GM21423 (cell line): Measurements from ENCODE around the gene CRYBA4.
"Not testable (repeated sequence)": the region's sequence is repeated elsewhere in the genome, so short reads cannot be mapped to it uniquely, and the experiment has no call there.

Source experiments
- ATAC-seq: cut with Tn5 transposase; IDR thresholded peaks from one replicate; pipeline ENCODE4 v1.9.1; 2021; ENCODE audit warnings: mild to moderate bottlenecking, moderate library complexity; ENCODE audit not compliant: unreplicated experiment

The CRYBA4 gene

DNA sequence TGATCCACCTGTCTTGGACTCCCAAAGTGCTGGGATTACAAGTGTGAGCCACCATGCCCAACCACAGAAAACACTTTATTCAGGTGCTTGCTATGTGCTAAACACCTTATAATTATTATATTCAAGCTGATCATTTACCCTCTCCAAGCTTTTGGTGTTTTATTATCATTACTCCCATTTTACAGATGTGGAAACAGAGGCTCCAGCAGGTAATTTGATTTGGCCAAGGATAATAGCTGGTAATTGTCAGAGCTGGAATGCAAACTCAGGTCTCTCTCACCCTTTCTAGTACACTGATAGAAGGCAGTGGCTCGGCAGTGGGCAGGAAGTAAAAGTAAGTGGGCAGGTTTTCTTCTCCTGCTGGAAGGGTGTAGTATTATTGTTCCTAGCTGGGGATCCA, 28.0 kb upstream of the CRYBA4 start:
- ATAC-seq = no peak

DNA sequence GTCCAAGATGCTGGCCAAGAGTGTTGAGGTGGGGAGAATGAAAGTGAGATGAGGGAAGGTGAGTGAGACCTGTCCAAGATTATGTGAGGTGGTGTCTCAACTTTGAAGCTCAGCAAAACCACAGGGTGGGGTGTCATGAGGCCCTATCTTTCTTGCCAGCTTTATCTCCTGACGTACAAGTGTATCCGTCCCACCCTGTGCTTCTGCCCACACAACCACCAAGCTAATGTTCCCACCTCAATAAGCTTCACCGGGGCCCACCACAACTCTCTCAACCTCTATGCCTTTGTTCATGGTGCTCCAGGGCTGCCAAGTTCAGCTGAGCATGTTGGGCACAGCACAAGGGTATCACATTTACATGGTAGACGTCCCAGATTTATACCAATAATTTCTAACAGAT, 24.7 kb upstream of the CRYBA4 start:
- no peak for ATAC-seq

DNA sequence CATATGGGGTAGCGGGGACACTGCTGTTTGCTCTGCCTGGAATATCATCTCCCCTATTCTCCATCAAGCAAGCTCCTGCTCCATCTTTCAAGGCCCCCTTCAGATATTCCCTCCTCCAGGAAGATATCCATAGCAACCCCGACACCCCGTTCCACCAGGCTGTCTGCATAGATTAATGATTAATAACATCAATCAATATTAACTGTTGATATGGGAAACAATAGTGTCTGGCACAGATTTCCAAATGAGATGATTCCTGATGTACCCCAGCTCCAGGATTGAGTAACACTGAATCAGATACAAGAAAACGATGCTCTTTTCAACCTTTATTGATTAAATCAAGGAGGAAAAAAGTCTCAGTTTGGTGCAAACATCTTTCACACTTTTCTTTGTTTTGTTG, 24.3 kb upstream of the CRYBA4 start:
- no peak for ATAC-seq

DNA sequence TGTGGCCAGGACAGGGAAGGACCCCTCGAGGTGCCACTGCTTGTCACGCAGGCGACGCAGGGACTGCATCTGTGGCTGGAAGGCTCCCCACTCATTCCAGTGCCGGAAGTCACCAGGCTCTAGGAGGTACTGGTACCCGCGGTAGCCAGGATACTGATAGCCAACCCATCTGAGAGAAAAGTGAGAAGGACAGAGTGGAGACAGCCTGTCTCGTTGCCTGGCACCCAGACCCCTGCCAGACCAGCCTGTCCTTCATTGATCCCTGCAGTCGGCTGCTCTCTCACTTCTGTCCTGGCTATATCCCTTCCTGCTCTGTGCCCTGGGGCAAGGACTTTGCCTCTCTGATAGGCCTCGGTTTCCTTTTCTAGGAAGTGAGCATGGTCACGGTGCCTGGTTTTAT, 22.3 kb upstream of the CRYBA4 start:
- no peak for ATAC-seq

GRCh38 chr22:26601726-26602125, 20.0 kb upstream of the CRYBA4 start:
- no peak for ATAC-seq

GRCh38 chr22:26602127-26602526, 19.6 kb upstream of the CRYBA4 start:
- ATAC-seq = no peak

- no peak for ATAC-seq
These were observed 17.4 kb upstream of the CRYBA4 start for GRCh38 chr22:26604368-26604767.

DNA sequence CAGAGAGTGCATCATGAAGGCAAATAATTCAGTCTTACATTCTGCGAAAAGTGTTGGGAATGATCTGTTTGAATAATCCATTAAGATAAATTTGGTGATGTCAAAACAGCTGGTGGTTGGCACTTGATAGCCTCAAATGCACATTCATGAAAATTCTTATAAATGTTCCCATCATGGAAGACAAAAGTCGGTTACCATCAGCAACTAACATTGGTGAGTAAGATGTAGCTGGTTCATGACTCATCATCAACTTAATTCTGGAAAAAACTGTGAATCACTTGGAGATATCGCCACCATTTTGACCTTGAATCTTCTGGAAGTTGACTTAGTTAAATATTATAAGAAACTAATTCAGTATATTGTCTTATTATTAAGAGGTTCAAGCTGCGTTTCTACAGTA, 15.2 kb upstream of the CRYBA4 start:
- no peak for ATAC-seq

DNA sequence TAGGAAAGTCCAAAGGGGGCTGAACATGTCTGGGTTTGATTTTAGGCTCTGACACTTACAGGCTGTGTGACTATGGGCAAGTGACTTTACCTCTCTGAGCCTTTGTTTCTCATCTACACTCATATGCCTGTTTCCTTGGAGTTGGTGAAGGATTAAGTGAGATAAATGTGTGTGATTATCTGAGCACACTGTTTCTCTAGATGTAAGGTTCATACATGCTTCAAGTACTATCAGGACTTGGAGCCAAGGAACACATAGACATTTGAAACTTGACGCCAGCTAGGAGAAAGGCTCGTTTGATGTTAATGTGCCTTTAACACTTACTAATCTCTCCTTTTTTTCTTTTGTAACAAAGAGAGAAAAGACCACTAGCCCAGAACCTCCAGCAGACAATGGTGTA, 13.6 kb upstream of the CRYBA4 start:
- ATAC-seq = no peak

DNA sequence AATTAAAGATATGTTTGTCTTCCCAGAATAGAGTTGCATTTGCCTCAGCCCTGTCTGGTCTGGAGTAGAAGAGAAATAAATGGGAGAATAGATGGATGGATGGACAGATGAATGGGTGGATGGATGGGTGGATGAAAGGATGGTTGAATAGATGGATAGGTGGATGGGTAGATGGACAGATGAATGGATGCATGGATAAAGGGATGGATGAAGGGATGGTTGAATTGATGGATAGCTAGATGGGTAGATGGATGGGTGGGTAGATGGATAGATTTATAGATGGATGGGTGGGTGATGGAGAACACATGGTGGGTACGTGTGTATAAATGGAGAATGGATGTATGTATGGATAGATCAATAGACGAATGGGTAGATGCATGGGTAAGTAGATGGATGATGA, 12.5 kb upstream of the CRYBA4 start:
- ATAC-seq = no peak

DNA sequence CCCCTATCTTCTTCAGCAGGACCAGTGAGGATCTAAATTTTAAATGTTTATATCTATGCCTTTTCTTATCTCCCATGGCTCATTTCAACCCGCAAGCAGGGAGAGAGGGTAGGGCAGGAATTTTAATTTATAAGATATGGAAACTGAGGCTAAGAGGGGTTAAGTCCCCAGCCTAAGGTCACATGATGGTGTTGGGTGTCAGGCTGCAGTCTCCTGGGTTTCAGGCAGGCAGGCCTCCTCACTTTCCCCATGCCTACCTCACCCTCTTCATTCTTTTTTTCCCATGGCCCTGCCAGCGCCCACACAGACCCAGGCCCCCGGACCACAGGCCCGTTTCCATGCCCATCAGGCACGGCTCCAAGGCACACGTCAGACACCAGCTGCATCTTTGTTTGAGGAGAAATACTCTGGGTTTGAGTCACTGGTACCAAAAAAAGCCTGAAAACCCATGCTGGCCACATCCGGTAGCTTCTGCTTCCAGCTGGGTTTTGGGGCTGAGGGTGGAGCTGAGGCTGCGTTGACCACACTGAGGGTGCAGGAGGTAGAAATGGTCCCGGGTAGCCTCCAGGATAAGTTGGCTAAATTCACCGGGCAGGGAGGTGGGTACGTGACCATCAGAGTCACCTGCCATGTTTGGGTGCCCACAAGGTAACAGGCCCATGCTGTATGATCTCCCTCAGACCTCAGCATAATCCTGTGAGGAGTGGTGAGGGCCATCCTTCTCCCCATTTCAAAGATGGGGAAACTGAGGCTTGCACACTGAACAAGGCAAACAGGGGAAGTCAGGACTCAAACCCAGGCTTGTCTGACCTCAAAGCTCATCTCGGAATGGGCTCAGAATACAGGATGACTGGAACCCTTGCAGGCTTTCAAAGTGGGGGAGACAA, 11.4 kb upstream of the CRYBA4 start:
- peak; percentile 72 for ATAC-seq

- ATAC-seq = no peak
These were observed 10.8 kb upstream of the CRYBA4 start for GRCh38 chr22:26610996-26611395.

- no peak for ATAC-seq
These were observed 9.1 kb upstream of the CRYBA4 start for GRCh38 chr22:26612652-26613051.

DNA sequence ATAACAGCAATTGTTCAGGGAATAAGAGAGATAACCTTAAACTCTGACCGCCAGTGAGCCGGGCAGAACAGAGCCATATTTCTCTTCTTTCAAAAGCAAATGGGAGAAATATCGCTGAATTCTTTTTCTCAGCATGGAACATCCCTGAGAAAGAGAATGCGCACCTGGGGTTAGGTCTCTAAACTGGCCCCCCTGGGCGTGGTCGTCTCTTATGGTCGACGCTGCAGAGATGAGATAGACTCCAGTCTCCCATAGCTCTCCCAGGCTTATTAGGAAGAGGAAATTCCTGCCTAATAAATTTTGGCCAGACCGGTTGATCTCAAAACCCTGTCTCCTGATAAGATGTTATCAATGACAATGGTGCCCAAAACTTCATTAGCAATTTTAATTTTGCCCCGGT, 8.0 kb upstream of the CRYBA4 start:
- not testable (repeated sequence) for ATAC-seq

- ATAC-seq = no peak
These were observed 7.4 kb upstream of the CRYBA4 start for GRCh38 chr22:26614322-26614721.

DNA sequence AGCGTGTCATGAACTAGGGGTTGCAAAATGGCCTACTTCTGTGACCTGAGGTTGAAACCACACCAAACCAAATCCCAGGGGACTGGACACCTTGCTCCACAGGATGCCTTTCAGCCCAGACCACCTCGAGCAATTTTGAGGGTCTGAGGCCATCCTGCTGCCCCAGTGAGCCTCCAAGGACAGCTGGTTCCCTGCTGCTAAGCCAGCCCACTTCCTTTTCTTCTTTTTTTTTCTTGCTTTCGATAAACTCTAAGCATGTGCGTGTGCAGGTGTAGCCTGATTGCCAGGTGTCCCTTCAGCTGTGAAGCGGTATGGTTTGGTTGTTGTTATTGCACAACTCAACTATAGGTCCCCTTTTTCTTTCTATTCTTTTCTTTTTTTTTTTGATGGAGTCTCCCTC, 6.6 kb upstream of the CRYBA4 start:
- ATAC-seq = peak; percentile 45

DNA sequence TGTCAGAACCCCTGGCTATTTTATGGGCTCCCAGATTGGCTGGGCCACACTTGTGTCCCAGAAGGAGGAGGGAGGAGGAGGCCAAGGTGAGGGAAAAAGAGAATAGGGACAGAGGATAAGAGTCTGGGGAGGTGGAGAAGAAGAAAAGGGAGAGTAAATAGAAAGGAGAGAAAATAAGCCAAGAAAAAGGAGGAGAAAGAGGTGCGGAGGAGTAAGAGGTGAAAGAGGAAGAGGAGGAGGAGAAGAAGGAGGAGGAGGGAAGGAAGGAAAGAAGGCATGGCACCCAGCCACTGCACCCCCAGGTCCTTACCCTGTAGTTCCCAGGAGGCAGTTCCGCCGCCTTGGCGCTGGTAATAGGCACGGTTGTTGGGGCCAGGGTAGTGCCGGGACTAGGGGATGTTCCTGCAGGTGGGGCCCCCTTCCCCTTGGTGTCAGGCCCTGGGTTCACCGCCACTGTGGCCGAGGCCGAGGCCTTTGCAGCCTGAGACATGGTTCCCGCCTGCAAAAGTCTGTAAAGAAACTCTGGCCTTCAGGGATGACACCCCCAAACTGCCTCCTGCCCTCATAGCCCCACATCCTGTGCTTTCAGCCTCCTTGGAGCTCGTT, 5.8 kb upstream of the CRYBA4 start:
- no peak for ATAC-seq

DNA sequence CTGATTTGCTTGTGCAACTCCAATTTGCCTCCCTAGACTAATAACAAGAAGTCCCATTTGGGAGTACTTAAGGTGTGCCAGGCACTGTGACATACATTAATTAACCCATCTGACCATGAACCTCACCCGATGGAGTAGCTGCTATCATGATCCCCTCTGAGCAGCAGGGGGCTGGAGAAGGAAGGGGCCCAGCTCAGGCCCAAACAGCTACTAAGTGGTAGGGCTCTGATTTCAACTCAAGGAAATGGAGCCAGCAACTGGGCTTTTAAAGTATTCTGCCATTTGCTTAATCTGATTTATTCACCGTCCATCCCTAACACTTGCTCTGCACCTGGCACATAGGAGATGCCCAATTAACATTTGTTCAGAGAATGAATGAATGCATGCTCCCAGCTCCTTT, 5.1 kb upstream of the CRYBA4 start:
- no peak for ATAC-seq

DNA sequence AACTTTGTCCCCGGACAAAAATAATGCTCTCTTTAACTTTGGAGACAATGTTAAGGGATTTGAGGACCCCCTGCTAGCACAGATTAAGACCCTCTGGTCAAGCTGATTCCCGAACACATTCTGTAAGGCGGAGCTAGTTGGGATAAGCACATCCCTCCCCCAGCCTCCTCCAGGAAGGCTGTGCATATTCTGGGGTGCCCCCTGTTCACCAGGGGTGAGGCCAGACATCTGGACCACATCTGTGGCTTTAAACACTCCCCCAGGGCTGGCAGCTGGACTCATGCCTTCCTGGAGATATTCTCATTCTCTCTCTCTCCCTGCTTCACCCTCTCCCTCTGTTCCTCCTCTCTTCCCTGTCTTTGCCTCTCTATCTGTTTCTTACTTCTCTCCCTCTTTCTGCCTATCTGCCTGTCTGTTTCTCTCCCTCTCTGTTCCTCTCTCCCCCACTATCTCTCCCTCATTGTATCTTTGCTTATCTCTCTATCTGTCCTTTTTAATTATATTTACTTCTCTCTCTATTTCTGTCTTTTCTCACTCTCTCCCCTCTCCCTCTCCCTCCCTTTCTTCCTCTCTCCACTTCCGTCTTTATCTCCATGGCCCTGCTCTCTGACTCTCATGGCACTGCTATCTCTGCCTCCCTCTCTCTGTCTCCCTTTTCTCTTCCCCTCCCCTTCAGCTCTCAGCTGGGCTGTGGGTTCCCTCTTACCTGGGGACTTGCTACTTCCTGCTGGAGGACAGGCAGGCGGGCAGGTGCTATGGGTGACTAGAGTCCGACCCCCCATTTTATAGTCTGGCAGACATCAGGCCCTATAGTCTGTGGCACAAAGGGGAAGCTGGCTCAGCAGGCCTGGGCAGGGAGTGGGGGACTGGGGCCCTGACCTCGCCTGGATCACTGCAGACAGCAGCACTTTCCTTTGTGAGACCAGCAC, 4.2 kb upstream of the CRYBA4 start, which contains the start of gene CRYBB1:
Gene CRYBB1, minus strand, starts transcription at position 757 of the 929 bp plus-strand sequence. CDS start 1,708 bp downstream, outside the sequence.
- ATAC-seq = no peak

DNA sequence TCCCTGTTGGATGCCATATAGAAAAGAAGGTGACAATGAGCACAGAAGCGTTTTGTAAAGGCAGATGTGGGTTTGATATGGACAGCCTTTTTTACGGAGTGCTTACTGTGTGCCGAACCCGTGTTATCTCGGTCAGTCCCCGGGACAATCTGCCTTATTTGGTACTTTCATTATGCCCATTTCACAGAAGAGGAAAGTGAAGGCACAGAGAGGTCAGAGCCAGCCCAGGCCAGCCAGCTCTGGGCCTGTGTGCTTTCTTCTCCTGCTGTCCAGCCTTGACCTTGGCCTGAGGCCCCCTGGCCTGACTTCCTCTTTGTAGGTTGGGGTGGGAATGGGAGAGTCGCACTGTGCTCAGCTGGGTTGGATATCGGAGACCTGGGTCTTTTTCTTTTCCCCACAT, 3.3 kb upstream of the CRYBA4 start:
- ATAC-seq = no peak

- ATAC-seq = no peak
These were observed 2.3 kb upstream of the CRYBA4 start for GRCh38 chr22:26619510-26619909.
